HepG2 (cell line): ENCODE data around the gene SDCCAG8. TPM values are rescaled to one million over a fixed set of nuclear protein-coding genes. Genes with fewer than 3 reads are reported as not detected.

ENCODE experiments used
- ATAC-seq: fragments of 200-7000 bp; cut with Tn5 transposase; 3 replicates; pipeline ENCODE4 v1.9.1; 2020; ENCODE audit warnings: mild to moderate bottlenecking, moderate library complexity
- BruUV-seq: library from RNA; stranded (reverse); fragments of 400-500 nt; replicated peaks from 2 replicates; lab custom pipeline; 2021; lab: Mats Ljungman, UMichigan
- CTCF ChIA-PET: fragments of 300-600 bp; formaldehyde crosslinking; extraction: SDS; loops from one replicate; lab custom pipeline; 2021; ENCODE audit warnings: low total read pairs, inconsistent platforms, low intra/inter-chr PET ratio; lab: Yijun Ruan, JAX
- POLR2A ChIA-PET: fragments of 350-600 bp; sonication (Branson Sonifier 250); formaldehyde crosslinking; loops from one replicate; lab custom pipeline; 2020; ENCODE audit warnings: antibody characterized with exemption, inconsistent platforms; lab: Yijun Ruan, JAX
- DNase-seq: peaks from one replicate; pipeline ENCODE4 v3.0.0-alpha.2; 2015; ENCODE audit warnings: low spot score
- FAIRE-seq: peaks from 3 replicates; lab custom pipeline; 2011; peaks lifted over from hg19 to GRCh38; lab: Jason Lieb, UNC
- H2AFZ ChIP-seq: one replicate; pipeline ENCODE4 v1.6.1; 2011; ENCODE audit warnings: low read length, inconsistent platforms
- H3K27ac ChIP-seq: fragments of 300-600 bp; 3 replicates; pipeline ENCODE4 v1.8.0; 2011; ENCODE audit warnings: mixed run types, mild to moderate bottlenecking, mixed read lengths, low read length, inconsistent platforms; ENCODE audit not compliant: insufficient read depth; ENCODE audit errors: extremely low read length
- H3K27me3 ChIP-seq, 2 experiments: fragments of 200-600 bp in 1 of 2; 2 replicates in 1 of 2; 3 replicates in 1 of 2; pipeline versions ENCODE4 v1.6.0 to v1.8.0; 2011; ENCODE audit warnings: low read length in 2 of 2, mild to moderate bottlenecking in 2 of 2, moderate library complexity in 2 of 2, inconsistent platforms in 1 of 2; ENCODE audit not compliant: insufficient read depth in 2 of 2, control insufficient read depth in 1 of 2
- H3K36me3 ChIP-seq, 2 experiments: fragments of 200-600 bp in 1 of 2; replicated peaks in 1 of 2; 2 replicates in 1 of 2; 3 replicates in 1 of 2; pipeline versions ENCODE4 v1.5.1 to v1.8.0; 2011; ENCODE audit warnings: low read length in 2 of 2, inconsistent platforms in 1 of 2; ENCODE audit not compliant: insufficient read depth in 2 of 2, control insufficient read depth in 1 of 2
- H3K4me1 ChIP-seq: 2 replicates; pipeline ENCODE4 v1.5.1; 2012; ENCODE audit warnings: low read length, inconsistent platforms; ENCODE audit not compliant: insufficient read depth
- H3K4me2 ChIP-seq: 2 replicates; pipeline ENCODE4 v1.6.0; 2011; ENCODE audit warnings: low read depth, low read length, inconsistent platforms
- H3K4me3 ChIP-seq, 3 experiments: fragments of 200-600 bp in 1 of 3; sonication (generic), shearing (Covaris generic) in 1 of 3; replicated peaks in 1 of 3; 2 replicates each; pipeline ENCODE4 v1.5.1; 2011 to 2016; ENCODE audit warnings: low read length in 3 of 3, inconsistent platforms in 2 of 3, low read depth in 2 of 3, mild to moderate bottlenecking in 2 of 3, control low read depth in 1 of 3, mixed read lengths in 1 of 3; ENCODE audit not compliant: insufficient read depth in 1 of 3
- H3K79me2 ChIP-seq: one replicate; pipeline ENCODE4 v1.6.1; 2011; ENCODE audit warnings: low read length, inconsistent platforms; ENCODE audit not compliant: insufficient read depth
- H3K9ac ChIP-seq: 2 replicates; pipeline ENCODE4 v1.6.0; 2011; ENCODE audit warnings: mild to moderate bottlenecking, low read depth, low read length, inconsistent platforms; ENCODE audit not compliant: insufficient read depth
- H3K9me3 ChIP-seq: 2 replicates; pipeline ENCODE4 v1.5.1; 2012; ENCODE audit warnings: mild to moderate bottlenecking, low read length
- H4K20me1 ChIP-seq: 2 replicates; pipeline ENCODE4 v1.6.0; 2011; ENCODE audit warnings: inconsistent platforms, mild to moderate bottlenecking, low read length, moderate library complexity; ENCODE audit not compliant: insufficient read depth
- GATA4 ChIP-seq: sonication (generic); IDR thresholded peaks from 2 replicates; pipeline ENCODE4 v1.6.1; 2016; ENCODE audit warnings: antibody characterized with exemption, low read depth, borderline replicate concordance
- KLF12 ChIP-seq: sonication (generic); formaldehyde crosslinking; IDR thresholded peaks from 2 replicates; pipeline ENCODE4 v1.4.0; 2020; ENCODE audit warnings: missing genetic modification reagents, borderline replicate concordance
- KMT2A ChIP-seq: sonication (generic); formaldehyde crosslinking; IDR thresholded peaks from 2 replicates; pipeline ENCODE4 v1.4.0; 2020; ENCODE audit warnings: missing genetic modification reagents
- NAIF1 ChIP-seq: sonication (generic); formaldehyde crosslinking; IDR thresholded peaks from 2 replicates; pipeline ENCODE4 v1.5.0; 2020; ENCODE audit warnings: mild to moderate bottlenecking, missing genetic modification reagents, borderline replicate concordance
- NFRKB ChIP-seq: fragments of 450-650 bp; IDR thresholded peaks from 2 replicates; pipeline ENCODE4 v1.6.1; 2017
- ZNF121 ChIP-seq: sonication (generic); formaldehyde crosslinking; IDR thresholded peaks from 2 replicates; pipeline ENCODE4 v1.5.0; 2020; ENCODE audit warnings: mild to moderate bottlenecking, missing genetic modification reagents
- WGBS: methylation state at CpG from one replicate; pipeline ENCODE4 v1.1.6; 2017; ENCODE audit warnings: low lambda C conversion rate; 5-methylcytosine and 5-hydroxymethylcytosine counted together
- in situ Hi-C: cut with HindIII; loops from 2 replicates; pipeline ENCODE4 v1.10.0; 2017; ENCODE audit warnings: low pct_unique_long_range_greater_than_20kb; ENCODE audit not compliant: extremely low pct_ligation_motif_present
- intact Hi-C: fragments of 100-400 bp; cut with micrococcal nuclease; formaldehyde crosslinking; loops from one replicate; pipeline ENCODE4 v1.10.0; 2022; ENCODE audit not compliant: unreplicated experiment
- polyA plus RNA-seq, 8 experiments: library from polyadenylated mRNA; depleted of rRNA in 3 of 8; stranded (reverse) in 7 of 8; unstranded in 1 of 8; fragments of >200 nt; fragmentation: Illumina TruSeq in 4 of 8; extraction: Trizol in 4 of 8; gene quantifications; 2 replicates each; pipeline versions ENCODE4 v1.2.1 to v1.2.3, GENCODE V29; 2011 to 2016; ENCODE audit warnings: low read depth in 4 of 8, missing spikeins in 1 of 8, mixed read lengths in 1 of 8; ENCODE audit not compliant: insufficient read depth in 1 of 8
- total RNA-seq, 5 experiments: library from RNA; depleted of rRNA; stranded (reverse); fragments of >200 nt; fragmentation: Illumina TruSeq; extraction: Trizol; gene quantifications; 2 replicates each; pipeline ENCODE4 v1.2.3, GENCODE V29; 2016; ENCODE audit warnings: low read depth in 1 of 5
- TF ChIP-seq, protein P1 (sequence below): IDR thresholded peaks from 2 replicates; pipeline ENCODE4 v1.6.1; 2016; ENCODE audit warnings: missing genetic modification reagents, missing compliant biosample characterization
- TF ChIP-seq, protein P2 (sequence below): sonication (generic); formaldehyde crosslinking; conservative IDR thresholded peaks from 2 replicates; pipeline ENCODE4 v1.4.0; 2020; ENCODE audit warnings: missing genetic modification reagents

Gene SDCCAG8
- total and polyA plus RNA-seq, 2 of the 13 experiments (the other 11 are each of a cell fraction or from before 2014, with no cell fraction given) = 9.5 to 13.4 TPM

DNA sequence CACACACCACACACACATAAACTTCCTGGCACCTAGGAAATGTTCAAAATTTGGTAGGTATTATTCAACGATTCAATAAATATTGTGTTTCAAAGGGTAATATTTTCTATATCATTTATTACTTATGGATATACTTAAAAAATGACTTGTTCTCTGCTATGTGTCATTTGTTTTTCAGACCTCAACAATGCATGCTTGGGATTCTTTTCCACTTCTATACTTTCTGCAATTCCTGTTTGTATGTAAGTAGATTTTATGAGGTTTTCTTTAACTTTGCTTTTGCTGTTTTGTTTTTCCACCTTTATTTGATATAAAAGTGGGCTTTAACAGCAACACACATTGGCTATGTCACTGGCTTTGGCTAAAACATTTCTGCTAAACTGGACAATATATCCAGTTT, 4.3 kb upstream of the SDCCAG8 start:
- ATAC-seq = no peak
- Histone ChIP-seq H2AFZ (no peak overlapping the region), H3K79me2 (peaks cover 79% of the 10 kb centered on the region), H3K27ac (no peak overlapping the region), H3K36me3 (no peaks in the 10 kb centered on the region; a peak in 1 of 5 replicates), H3K4me3 (no peak overlapping the region), H3K27me3 (no peaks in the 10 kb centered on the region; a peak in 1 of 5 replicates), H3K9me3 (no peaks in the 10 kb centered on the region), H3K4me1 (peaks cover 35% of the 10 kb centered on the region), H3K9ac (no peak overlapping the region), H4K20me1 (peaks cover 14% of the 10 kb centered on the region), H3K4me2 (peak overlapping the region; percentile 96)
- no peak for DNase-seq
- WGBS = 94% methylated on average over 1 of the region's 1 CpG
- intact Hi-C loops = no loop called here
- FAIRE-seq = no peak
- CTCF ChIA-PET = no interaction called here
- TF ChIP-seq GATA4 (no peak), NAIF1 (CRISPR knock-in tag) (no peak), NFRKB (no peak), KLF12 (CRISPR knock-in tag) (no peak), ZNF121 (CRISPR knock-in tag) (no peak)
- TF ChIP-seq, protein P1, sequence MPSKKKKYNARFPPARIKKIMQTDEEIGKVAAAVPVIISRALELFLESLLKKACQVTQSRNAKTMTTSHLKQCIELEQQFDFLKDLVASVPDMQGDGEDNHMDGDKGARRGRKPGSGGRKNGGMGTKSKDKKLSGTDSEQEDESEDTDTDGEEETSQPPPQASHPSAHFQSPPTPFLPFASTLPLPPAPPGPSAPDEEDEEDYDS (CRISPR knock-in tag) = no peak
- in situ Hi-C loops = no loop called here
- POLR2A ChIA-PET = no interaction called here
- BruUV-seq = TSS peak; percentile 9

DNA sequence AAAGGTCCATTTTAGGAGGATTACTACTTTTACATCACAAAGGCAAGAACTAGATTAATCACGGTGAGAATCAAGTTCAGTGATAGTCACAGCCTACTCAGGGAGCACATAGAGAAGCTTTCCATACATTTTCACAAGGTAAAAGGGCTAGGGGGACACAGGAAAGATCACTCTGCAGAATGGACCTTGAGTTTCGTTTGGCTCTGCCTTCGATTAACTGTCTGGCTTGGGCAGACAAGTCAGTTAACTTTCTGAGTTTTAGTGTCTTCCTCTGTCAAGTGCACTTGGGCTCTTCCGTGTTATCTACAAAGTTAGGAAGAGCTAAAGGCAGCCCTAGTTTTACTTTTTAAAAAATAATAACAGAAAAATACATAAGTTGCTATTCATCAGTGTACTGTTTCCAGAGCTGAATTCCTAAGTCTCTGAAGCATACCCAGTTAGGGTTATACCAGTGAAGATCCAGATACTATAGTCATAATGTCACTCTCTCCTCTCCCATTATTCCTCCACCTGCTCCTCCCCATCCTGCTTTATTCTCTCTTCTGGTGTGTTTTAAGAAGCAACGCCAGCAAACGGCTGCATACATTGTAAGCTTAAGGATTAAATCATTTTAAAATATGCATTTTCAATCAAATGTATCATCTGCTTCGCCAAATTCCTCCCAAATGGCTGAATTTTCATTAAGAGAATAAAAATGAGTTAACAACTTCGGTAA, 2.5 kb upstream of the SDCCAG8 start:
- intact Hi-C loops = no loop called here
- H3K4me2 ChIP-seq = peak overlapping the region; percentile 96
- peaks cover 73% of the 10 kb centered on the region for H3K79me2 ChIP-seq
- H2AFZ ChIP-seq = no peak overlapping the region
- peak overlapping the region; percentile 87 for H3K27ac ChIP-seq
- TF ChIP-seq, protein P2, sequence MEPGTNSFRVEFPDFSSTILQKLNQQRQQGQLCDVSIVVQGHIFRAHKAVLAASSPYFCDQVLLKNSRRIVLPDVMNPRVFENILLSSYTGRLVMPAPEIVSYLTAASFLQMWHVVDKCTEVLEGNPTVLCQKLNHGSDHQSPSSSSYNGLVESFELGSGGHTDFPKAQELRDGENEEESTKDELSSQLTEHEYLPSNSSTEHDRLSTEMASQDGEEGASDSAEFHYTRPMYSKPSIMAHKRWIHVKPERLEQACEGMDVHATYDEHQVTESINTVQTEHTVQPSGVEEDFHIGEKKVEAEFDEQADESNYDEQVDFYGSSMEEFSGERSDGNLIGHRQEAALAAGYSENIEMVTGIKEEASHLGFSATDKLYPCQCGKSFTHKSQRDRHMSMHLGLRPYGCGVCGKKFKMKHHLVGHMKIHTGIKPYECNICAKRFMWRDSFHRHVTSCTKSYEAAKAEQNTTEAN (CRISPR knock-in tag) = no peak
- TF ChIP-seq KMT2A = peak; percentile 26; the same call in 1 of the 2 replicates
- ATAC-seq (no peak), FAIRE-seq (peak; percentile 48), DNase-seq (peak; percentile 7)
- ChIA-PET POLR2A (no interaction called here), CTCF (no interaction called here)
- no peaks in the 10 kb centered on the region for H3K9me3 ChIP-seq
- H4K20me1 ChIP-seq = peaks cover 14% of the 10 kb centered on the region
- in situ Hi-C loops = no loop called here
- BruUV-seq = no TSS peak
- peaks cover 39% of the 10 kb centered on the region for H3K4me1 ChIP-seq
- 0% methylated on average over 6 of the region's 8 CpGs for WGBS
- no peaks in the 10 kb centered on the region for H3K36me3 ChIP-seq
- H3K9ac ChIP-seq = peak overlapping the region; percentile 71
- H3K4me3 ChIP-seq = peak overlapping the region; percentile 88 to 99 (median 93)
- no peaks in the 10 kb centered on the region; a peak in 1 of 5 replicates for H3K27me3 ChIP-seq
